Activated T-helper 2 cell treated with anti-CD3 and anti-CD28 coated beads, Interferon-gamma antibody, Interleukin-2, Interleukin-4, amounts not matched to agents 10 μg/mL and 5 μg/mL and 100 μg/mL, durations not matched to agents 14 hours and 24 hours and 36 hours (primary cell): ENCODE results near the gene ZNF609. TPM values are rescaled to one million over a fixed set of nuclear protein-coding genes. Genes with fewer than 3 reads are reported as not detected.

Source experiments
- DNase-seq: peaks from one replicate; pipeline ENCODE4 v3.0.0; 2021; ENCODE audit warnings: low spot score
- H3K27ac Mint-ChIP-seq: one replicate; pipeline ENCODE4 v1.8.0; 2021; ENCODE audit warnings: mixed read lengths
- H3K27me3 Mint-ChIP-seq: one replicate; pipeline ENCODE4 v1.8.0; 2021; ENCODE audit warnings: low read depth, mixed read lengths
- H3K36me3 Mint-ChIP-seq: one replicate; pipeline ENCODE4 v1.8.0; 2021; ENCODE audit warnings: low read depth, mixed read lengths
- H3K4me1 Mint-ChIP-seq: one replicate; pipeline ENCODE4 v1.8.0; 2021; ENCODE audit warnings: low read depth, mixed read lengths
- H3K4me3 Mint-ChIP-seq: one replicate; pipeline ENCODE4 v1.8.0; 2021; ENCODE audit warnings: low read depth, mild to moderate bottlenecking, moderate library complexity, mixed read lengths
- H3K9me3 Mint-ChIP-seq: one replicate; pipeline ENCODE4 v1.8.0; 2021; ENCODE audit warnings: mixed read lengths
- intact Hi-C: fragments of 100-400 bp; cut with micrococcal nuclease; formaldehyde crosslinking; loops from one replicate; pipeline ENCODE4 v1.15.1; 2023
- total RNA-seq: library from RNA; stranded (reverse); gene quantifications from 2 replicates; pipeline ENCODE4 v1.2.3, GENCODE V29; 2022

Gene ZNF609
- total RNA-seq, 1 donor from 2014 or later, result 50.9 TPM

DNA sequence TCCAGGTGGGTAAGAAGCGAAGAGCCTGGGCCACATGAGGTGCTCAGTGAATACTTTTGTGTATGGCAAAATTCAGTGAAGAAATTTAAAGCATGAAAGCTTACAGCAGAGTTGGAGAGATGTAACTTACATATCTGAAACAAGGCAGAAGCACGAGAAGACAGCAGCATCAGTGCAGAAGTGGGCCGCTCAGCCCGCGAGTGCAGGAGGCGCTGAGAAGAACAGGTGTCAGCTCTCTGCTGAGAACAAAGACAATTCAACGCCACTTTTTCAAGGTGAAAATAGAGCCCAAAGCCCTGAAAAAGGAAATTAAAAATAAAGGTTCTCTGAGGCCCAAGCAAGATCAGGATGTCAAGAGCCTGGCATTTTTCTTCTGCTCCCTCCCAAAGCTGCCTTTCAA is 256.8 kb downstream of the ZNF609 start:
- Mint-ChIP-seq H3K4me3 (no peak overlapping the region), H3K36me3 (no peaks in the 10 kb centered on the region), H3K4me1 (no peaks in the 10 kb centered on the region), H3K27me3 (no peaks in the 10 kb centered on the region), H3K27ac (no peak overlapping the region), H3K9me3 (no peaks in the 10 kb centered on the region)
- no peak for DNase-seq
- intact Hi-C loops, result no loop called here

- H3K27ac Mint-ChIP-seq, result no peak overlapping the region
- no peak overlapping the region for H3K4me3 Mint-ChIP-seq
- no peak for DNase-seq
- H3K27me3 Mint-ChIP-seq, result no peaks in the 10 kb centered on the region
- H3K9me3 Mint-ChIP-seq, result no peaks in the 10 kb centered on the region
- no peaks in the 10 kb centered on the region for H3K36me3 Mint-ChIP-seq
- no peaks in the 10 kb centered on the region for H3K4me1 Mint-ChIP-seq
- intact Hi-C loops, result no loop called here
Observed at GRCh38 chr15:64717735-64718495, 257.5 kb downstream of the ZNF609 start.

DNA sequence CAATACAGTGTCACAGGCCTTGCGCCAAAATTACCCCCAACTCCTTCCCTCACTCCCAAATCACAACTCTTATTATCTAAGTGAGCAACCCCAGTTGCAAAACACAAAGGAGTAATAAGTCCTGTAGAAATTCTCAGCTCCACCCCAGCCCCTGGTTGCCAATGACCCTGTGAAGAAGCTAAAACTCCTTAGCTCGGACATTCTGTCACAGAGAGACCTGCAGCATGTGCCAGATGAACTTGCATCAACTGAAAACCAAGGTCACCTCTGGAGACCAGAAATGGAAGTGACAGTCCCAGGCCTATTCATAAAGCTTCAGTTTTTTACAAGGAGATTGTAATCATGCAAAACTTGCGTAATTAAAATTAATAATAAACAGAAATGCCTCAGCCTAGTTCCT is 259.8 kb downstream of the ZNF609 start:
- no peaks in the 10 kb centered on the region for H3K9me3 Mint-ChIP-seq
- H3K36me3 Mint-ChIP-seq, result no peaks in the 10 kb centered on the region
- intact Hi-C loops, result no loop called here
- no peak for DNase-seq
- no peaks in the 10 kb centered on the region for H3K4me1 Mint-ChIP-seq
- H3K4me3 Mint-ChIP-seq, result no peak overlapping the region
- H3K27ac Mint-ChIP-seq, result no peak overlapping the region
- H3K27me3 Mint-ChIP-seq, result no peaks in the 10 kb centered on the region

DNA sequence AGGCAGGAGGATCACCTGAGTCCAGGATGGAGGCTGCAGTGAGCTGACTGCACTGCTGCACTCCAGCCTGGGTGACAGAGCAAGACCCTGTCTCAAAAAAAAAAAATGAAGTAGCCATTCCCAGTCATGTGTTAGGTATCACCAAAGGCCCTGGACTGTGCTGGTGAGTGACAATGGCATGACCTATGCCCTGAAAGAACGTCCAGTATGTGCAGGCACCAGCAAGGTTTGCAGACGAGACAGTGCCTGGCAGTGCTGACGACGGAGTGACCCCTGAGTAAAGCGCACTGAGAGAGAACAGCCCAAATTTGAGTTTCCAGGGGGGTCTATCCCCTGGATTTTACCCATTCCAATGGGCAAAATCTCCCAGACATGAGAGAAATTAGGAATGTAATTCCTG is 269.8 kb downstream of the ZNF609 start:
- Mint-ChIP-seq H3K4me1 (peaks cover 10% of the 10 kb centered on the region), H3K4me3 (no peak overlapping the region), H3K9me3 (no peaks in the 10 kb centered on the region), H3K27ac (no peak overlapping the region), H3K27me3 (peaks cover 2% of the 10 kb centered on the region), H3K36me3 (no peaks in the 10 kb centered on the region)
- intact Hi-C loops, result no loop called here
- no peak for DNase-seq

GRCh38 chr15:64731012-64731804 is 270.8 kb downstream of the ZNF609 start:
- peaks cover 2% of the 10 kb centered on the region for H3K27me3 Mint-ChIP-seq
- H3K4me1 Mint-ChIP-seq, result peaks cover 10% of the 10 kb centered on the region
- no peaks in the 10 kb centered on the region for H3K36me3 Mint-ChIP-seq
- peak; percentile 72 for DNase-seq
- no peak overlapping the region for H3K27ac Mint-ChIP-seq
- no peak overlapping the region for H3K4me3 Mint-ChIP-seq
- intact Hi-C loops, result loop anchor here (1.0 kb wide), 3 partner anchors 28 to 174 kb away; no protein-coding TSS in a partner anchor
- H3K9me3 Mint-ChIP-seq, result no peaks in the 10 kb centered on the region

GRCh38 chr15:64731805-64732151 is 271.4 kb downstream of the ZNF609 start:
- H3K4me3 Mint-ChIP-seq, result no peak overlapping the region

DNA sequence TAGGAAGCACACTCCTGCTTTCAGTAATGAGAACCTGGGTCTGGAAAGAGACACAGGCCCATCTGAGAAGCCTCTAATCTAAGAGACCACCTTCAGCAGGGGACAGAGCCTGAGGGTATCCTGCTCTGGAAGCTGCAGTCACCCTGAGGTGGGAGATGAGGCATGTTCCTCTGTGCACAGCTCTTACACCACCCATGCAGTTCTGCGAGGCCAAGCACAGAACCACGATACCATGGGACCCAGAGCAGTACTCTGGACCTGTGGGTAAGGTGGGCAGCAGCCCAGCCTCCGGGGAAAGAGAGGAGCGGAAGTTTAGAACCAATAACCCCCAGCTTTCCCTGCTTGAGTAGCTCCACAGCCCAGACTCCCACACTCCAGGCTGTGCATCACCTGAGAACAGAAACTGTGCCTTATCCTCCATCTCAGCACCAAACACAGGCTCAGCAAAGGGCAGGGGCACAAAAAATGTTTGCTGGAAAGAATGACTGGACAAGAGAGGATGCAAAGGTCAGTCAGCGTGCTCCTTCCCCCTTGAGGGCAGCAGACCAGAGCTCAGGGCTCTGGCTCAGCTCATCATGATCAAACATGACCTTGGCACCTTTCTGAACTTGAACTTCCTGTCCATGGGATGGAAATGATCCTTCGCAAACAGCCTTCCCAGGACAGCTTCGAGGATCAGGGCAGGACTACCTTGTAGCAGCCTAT is 271.9 kb downstream of the ZNF609 start:
- Mint-ChIP-seq H3K4me3 (no peak overlapping the region), H3K9me3 (no peaks in the 10 kb centered on the region), H3K36me3 (no peaks in the 10 kb centered on the region), H3K27ac (no peak overlapping the region), H3K4me1 (peaks cover 10% of the 10 kb centered on the region), H3K27me3 (peaks cover 2% of the 10 kb centered on the region)
- intact Hi-C loops, result no loop called here
- no peak for DNase-seq

More at GRCh38 chr15:64731805-64732151, 271.4 kb downstream of the ZNF609 start:
- H3K4me1 Mint-ChIP-seq, result peaks cover 10% of the 10 kb centered on the region
- no peaks in the 10 kb centered on the region for H3K9me3 Mint-ChIP-seq
- intact Hi-C loops, result loop anchor here (1.0 kb wide), 3 partner anchors 28 to 174 kb away; no protein-coding TSS in a partner anchor
- H3K27ac Mint-ChIP-seq, result no peak overlapping the region
- no peaks in the 10 kb centered on the region for H3K36me3 Mint-ChIP-seq
- peaks cover 2% of the 10 kb centered on the region for H3K27me3 Mint-ChIP-seq
- no peak for DNase-seq

Other genes starting within 250 kb of the ZNF609 start
- 31.8 and 34.8 TPM in 2 replicates for gene CSNK1G1, start 104.4 kb upstream of the ZNF609 start, total RNA-seq
- 59.9 and 72.3 TPM in 2 replicates for gene PCLAF, start 79.1 kb upstream of the ZNF609 start, total RNA-seq
- 17.9 and 20.7 TPM in 2 replicates for gene TRIP4, start 72.7 kb upstream of the ZNF609 start, total RNA-seq